K562 (cell line): Measurements from ENCODE around the gene CDADC1. TPM values are rescaled to one million over a fixed set of nuclear protein-coding genes. Genes with fewer than 3 reads are reported as not detected.

Source experiments
- ATAC-seq: fragments of 200-7000 bp; cut with Tn5 transposase; 3 replicates; pipeline ENCODE4 v1.9.1; 2020; ENCODE audit warnings: moderate library complexity
- BruUV-seq: library from RNA; stranded (reverse); fragments of 400-500 nt; replicated peaks from 2 replicates; lab custom pipeline; 2021; lab: Mats Ljungman, UMichigan
- CTCF ChIA-PET: fragments of 300-600 bp; formaldehyde crosslinking; extraction: SDS; loops from one replicate; lab custom pipeline; 2021; ENCODE audit warnings: low intra/inter-chr PET ratio; lab: Yijun Ruan, JAX
- POLR2A ChIA-PET: fragments of 300-600, 350-650 bp; sonication (Branson Sonifier 250); formaldehyde crosslinking; extraction: SDS; loops from one replicate; lab custom pipeline; 2021; ENCODE audit warnings: antibody characterized with exemption, inconsistent platforms; lab: Yijun Ruan, JAX
- DNase-seq, 4 experiments: peaks; one replicate each; pipeline versions ENCODE4 v3.0.0 to v3.0.0-alpha.2; 2011 to 2018; ENCODE audit warnings: low spot score in 3 of 4, mixed read lengths in 3 of 4; ENCODE audit errors: extremely low read depth in 1 of 4
- FAIRE-seq: peaks from 2 replicates; lab custom pipeline; 2011; peaks lifted over from hg19 to GRCh38; lab: Jason Lieb, UNC
- H2AFZ ChIP-seq: 2 replicates; pipeline ENCODE4 v1.6.0; 2011; ENCODE audit warnings: low read depth, low read length, control low read depth, inconsistent platforms
- H3K27ac ChIP-seq: fragments of 200-600 bp; 3 replicates; pipeline ENCODE4 v1.8.0; 2011; ENCODE audit warnings: low read depth, mild to moderate bottlenecking, control low read depth, inconsistent platforms, low read length, moderate library complexity, mixed read lengths; ENCODE audit errors: extremely low read depth
- H3K27me3 ChIP-seq, 2 experiments: fragments of 300-600 bp in 1 of 2; 2 replicates in 1 of 2; 3 replicates in 1 of 2; pipeline versions ENCODE4 v1.6.0 to v1.8.0; 2011; ENCODE audit warnings: inconsistent platforms in 2 of 2, low read length in 2 of 2, mild to moderate bottlenecking in 1 of 2, mixed read lengths in 1 of 2, moderate library complexity in 1 of 2; ENCODE audit not compliant: control insufficient read depth in 2 of 2, insufficient read depth in 2 of 2
- H3K36me3 ChIP-seq: fragments of 300-600 bp; 3 replicates; pipeline ENCODE4 v1.8.0; 2011; ENCODE audit warnings: mild to moderate bottlenecking, low read length, inconsistent platforms; ENCODE audit not compliant: control insufficient read depth, insufficient read depth
- H3K4me1 ChIP-seq, 2 experiments: fragments of 200-600 bp in 1 of 2; replicated peaks in 1 of 2; 2 replicates in 1 of 2; 3 replicates in 1 of 2; pipeline versions ENCODE4 v1.5.1 to v1.8.0; 2011; ENCODE audit warnings: inconsistent platforms in 2 of 2, low read length in 2 of 2, mild to moderate bottlenecking in 1 of 2, mixed read lengths in 1 of 2, moderate library complexity in 1 of 2; ENCODE audit not compliant: control insufficient read depth in 2 of 2, insufficient read depth in 2 of 2
- H3K4me2 ChIP-seq: 2 replicates; pipeline ENCODE4 v1.6.1; 2011; ENCODE audit warnings: low read length, control low read depth, inconsistent platforms, mixed read lengths; ENCODE audit not compliant: insufficient read depth
- H3K4me3 ChIP-seq: fragments of 200-600 bp; sonication (generic), shearing (Covaris generic); 2 replicates; pipeline ENCODE4 v1.5.1; 2016; ENCODE audit warnings: control low read depth, inconsistent platforms
- H3K79me2 ChIP-seq: fragments of 200-600 bp; 3 replicates; pipeline ENCODE4 v1.8.0; 2011; ENCODE audit warnings: low read length, inconsistent platforms; ENCODE audit not compliant: control insufficient read depth, insufficient read depth
- H3K9ac ChIP-seq, 2 experiments: 2 replicates each; pipeline versions ENCODE4 v1.6.0 to v1.6.1; 2011; ENCODE audit warnings: low read depth in 2 of 2, low read length in 2 of 2, control low read depth in 1 of 2, inconsistent platforms in 1 of 2, mild to moderate bottlenecking in 1 of 2, mixed read lengths in 1 of 2; ENCODE audit not compliant: insufficient read depth in 1 of 2
- H3K9me1 ChIP-seq: one replicate; pipeline ENCODE4 v1.6.0; 2011; ENCODE audit warnings: inconsistent platforms, mild to moderate bottlenecking, low read length, moderate library complexity; ENCODE audit not compliant: control insufficient read depth, insufficient read depth
- H3K9me3 ChIP-seq: replicated peaks from 2 replicates; pipeline ENCODE4 v1.5.1; 2011; ENCODE audit warnings: low read depth, low read length, inconsistent platforms; ENCODE audit not compliant: control insufficient read depth, insufficient read depth
- H4K20me1 ChIP-seq: replicated peaks from 2 replicates; pipeline ENCODE4 v1.6.1; 2011; ENCODE audit warnings: low read length, inconsistent platforms, mixed read lengths; ENCODE audit not compliant: control insufficient read depth, insufficient read depth
- ATF1 ChIP-seq, 2 experiments: fragments of 450-650 bp in 1 of 2; IDR thresholded peaks; 2 replicates each; pipeline ENCODE4 v1.6.1; 2016; ENCODE audit warnings: missing compliant biosample characterization in 1 of 2, missing genetic modification characterization in 1 of 2
- FOXJ2 ChIP-seq: fragments of 200-800 bp; sonication (Bioruptor generic); IDR thresholded peaks from 2 replicates; pipeline ENCODE4 v1.6.1; 2016; ENCODE audit warnings: missing genetic modification characterization, missing compliant biosample characterization
- ZNF24 ChIP-seq: fragments of 450-650 bp; IDR thresholded peaks from 2 replicates; pipeline ENCODE4 v1.6.1; 2016
- WGBS: fragments of 100-300 bp; shearing (Covaris generic); methylation state at CpG from one replicate; pipeline ENCODE4 v1.1.6; 2016; ENCODE audit warnings: low coverage, mixed read lengths; ENCODE audit not compliant: insufficient coverage; ENCODE audit errors: missing lambda C conversion rate; 5-methylcytosine and 5-hydroxymethylcytosine counted together
- in situ Hi-C: fragments of 300-500 bp; cut with MboI; formaldehyde crosslinking; loops from 4 replicates; pipeline ENCODE4 v1.15.0; 2018; ENCODE audit warnings: inconsistent platforms, mixed read lengths
- intact Hi-C: fragments of 100-400 bp; cut with micrococcal nuclease; formaldehyde crosslinking; loops from 2 replicates; pipeline ENCODE4 v1.14.2; 2022
- polyA plus RNA-seq, 8 experiments: library from polyadenylated mRNA; depleted of rRNA in 4 of 8; stranded (reverse) in 5 of 8; unstranded in 3 of 8; fragments of >200 nt; fragmentation: Nextera tagmentation in 2 of 8; fragmentation: Illumina TruSeq in 1 of 8; extraction: Ambion mirVana in 2 of 8; extraction: Trizol in 1 of 8; gene quantifications; 2 replicates each; pipeline versions ENCODE4 v1.2.1 to v1.2.3, GENCODE V29; 2011 to 2014; ENCODE audit warnings: inconsistent platforms in 1 of 8, missing spikeins in 1 of 8
- total RNA-seq, 7 experiments: library from RNA; depleted of rRNA in 6 of 7; stranded (reverse); fragments of >200 nt in 6 of 7; fragmentation: Illumina TruSeq in 2 of 7; extraction: Trizol in 2 of 7; gene quantifications; 2 replicates each; pipeline versions ENCODE4 v1.2.1 to v1.2.3, GENCODE V29; 2011 to 2021; ENCODE audit warnings: low replicate concordance in 1 of 7
- TF ChIP-seq, protein P1 (sequence below): fragments of 250-450 bp; sonication (Bioruptor Pico); IDR thresholded peaks from 2 replicates; pipeline ENCODE4 v1.5.0; 2021; ENCODE audit warnings: mild to moderate bottlenecking, borderline replicate concordance
- TF ChIP-seq, protein P2 (sequence below): sonication (generic); formaldehyde crosslinking; IDR thresholded peaks from 2 replicates; pipeline ENCODE4 v1.8.1; 2022; ENCODE audit warnings: missing genetic modification reagents

The CDADC1 gene
- total and polyA plus RNA-seq, 9 of the 15 experiments (the other 6 are each of a cell fraction or from before 2014, with no cell fraction given), result 4.1 to 11.8 (median 6.3) TPM

GRCh38 chr13:49330546-49330864, 82.8 kb downstream of the CDADC1 start:
- H3K27me3 ChIP-seq, result no peaks in the 10 kb centered on the region
- no peak overlapping the region for H2AFZ ChIP-seq
- in situ Hi-C loops (no loop called here), intact Hi-C loops (no loop called here)
- peaks cover 0 to 5% of the 10 kb centered on the region in 2 experiments; a peak in 3 of 5 replicates for H3K4me1 ChIP-seq
- H3K36me3 ChIP-seq, result no peaks in the 10 kb centered on the region
- H3K4me2 ChIP-seq, result no peak overlapping the region
- no peaks in the 10 kb centered on the region for H3K9me1 ChIP-seq
- H3K4me3 ChIP-seq, result no peak overlapping the region
- ChIA-PET CTCF (no interaction called here), POLR2A (interaction anchor here (0.6 kb wide), 1 partner anchor 1561 kb away, joined by 3 read pairs; no protein-coding TSS in a partner anchor)
- H3K9ac ChIP-seq, result no peak overlapping the region
- no peaks in the 10 kb centered on the region for H3K79me2 ChIP-seq
- TF ChIP-seq, protein P1, sequence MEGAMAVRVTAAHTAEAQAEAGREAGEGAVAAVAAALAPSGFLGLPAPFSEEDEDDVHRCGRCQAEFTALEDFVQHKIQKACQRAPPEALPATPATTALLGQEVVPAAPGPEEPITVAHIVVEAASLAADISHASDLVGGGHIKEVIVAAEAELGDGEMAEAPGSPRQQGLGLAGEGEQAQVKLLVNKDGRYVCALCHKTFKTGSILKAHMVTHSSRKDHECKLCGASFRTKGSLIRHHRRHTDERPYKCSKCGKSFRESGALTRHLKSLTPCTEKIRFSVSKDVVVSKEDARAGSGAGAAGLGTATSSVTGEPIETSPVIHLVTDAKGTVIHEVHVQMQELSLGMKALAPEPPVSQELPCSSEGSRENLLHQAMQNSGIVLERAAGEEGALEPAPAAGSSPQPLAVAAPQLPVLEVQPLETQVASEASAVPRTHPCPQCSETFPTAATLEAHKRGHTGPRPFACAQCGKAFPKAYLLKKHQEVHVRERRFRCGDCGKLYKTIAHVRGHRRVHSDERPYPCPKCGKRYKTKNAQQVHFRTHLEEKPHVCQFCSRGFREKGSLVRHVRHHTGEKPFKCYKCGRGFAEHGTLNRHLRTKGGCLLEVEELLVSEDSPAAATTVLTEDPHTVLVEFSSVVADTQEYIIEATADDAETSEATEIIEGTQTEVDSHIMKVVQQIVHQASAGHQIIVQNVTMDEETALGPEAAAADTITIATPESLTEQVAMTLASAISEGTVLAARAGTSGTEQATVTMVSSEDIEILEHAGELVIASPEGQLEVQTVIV, result no peak
- no peak for TF ChIP-seq ATF1 (CRISPR knock-in tag; IDR thresholded peaks at IDR 0.05)
- TF ChIP-seq ATF1 (tag; IDR thresholded peaks at IDR 0.05), result no peak
- TF ChIP-seq ZNF24, result no peak
- TF ChIP-seq FOXJ2 (tag), result no peak
- TF ChIP-seq, protein P2, sequence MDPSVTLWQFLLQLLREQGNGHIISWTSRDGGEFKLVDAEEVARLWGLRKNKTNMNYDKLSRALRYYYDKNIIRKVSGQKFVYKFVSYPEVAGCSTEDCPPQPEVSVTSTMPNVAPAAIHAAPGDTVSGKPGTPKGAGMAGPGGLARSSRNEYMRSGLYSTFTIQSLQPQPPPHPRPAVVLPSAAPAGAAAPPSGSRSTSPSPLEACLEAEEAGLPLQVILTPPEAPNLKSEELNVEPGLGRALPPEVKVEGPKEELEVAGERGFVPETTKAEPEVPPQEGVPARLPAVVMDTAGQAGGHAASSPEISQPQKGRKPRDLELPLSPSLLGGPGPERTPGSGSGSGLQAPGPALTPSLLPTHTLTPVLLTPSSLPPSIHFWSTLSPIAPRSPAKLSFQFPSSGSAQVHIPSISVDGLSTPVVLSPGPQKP (CRISPR knock-in tag), result no peak
- WGBS, result 100% methylated on average over 1 of the region's 1 CpG
- ATAC-seq (no peak), DNase-seq (no peak), FAIRE-seq (no peak)
- H3K27ac ChIP-seq, result no peak overlapping the region
- no TSS peak for BruUV-seq
- no peaks in the 10 kb centered on the region for H4K20me1 ChIP-seq
- H3K9me3 ChIP-seq, result no peaks in the 10 kb centered on the region
